H1 (cell line): ENCODE data around the gene C15orf39. TPM values are rescaled to one million over a fixed set of nuclear protein-coding genes. Genes with fewer than 3 reads are reported as not detected.

Source experiments
- CHD2 ChIP-seq: IDR thresholded peaks from 2 replicates; pipeline ENCODE4 v1.6.1; 2012; ENCODE audit warnings: low read length, improper control_type of control experiment
- KDM4A ChIP-seq: IDR thresholded peaks from one replicate; pipeline ENCODE4 v1.7.1; 2012; ENCODE audit warnings: low read depth, mild to moderate bottlenecking, moderate library complexity, low read length, inconsistent platforms; ENCODE audit not compliant: severe bottlenecking
- TAF7 ChIP-seq: optimal IDR thresholded peaks from 2 replicates; pipeline ENCODE3; 2011; ENCODE audit warnings: low read depth, mild to moderate bottlenecking, inconsistent platforms, low read length, moderate library complexity, borderline replicate concordance
- polyA plus RNA-seq, 7 experiments: library from polyadenylated mRNA; depleted of rRNA in 3 of 7; stranded (reverse) in 5 of 7; unstranded in 2 of 7; fragments of >200 nt in 5 of 7; fragments of 200-250 nt in 2 of 7; gene quantifications; 1 replicate in 5 of 7; 2 replicates in 1 of 7; 4 replicates in 1 of 7; pipeline versions ENCODE4 v1.2.1 to v1.2.3, GENCODE V29; 2011 to 2013; ENCODE audit warnings: missing spikeins in 2 of 7, mixed read lengths in 2 of 7
- total RNA-seq: library from RNA; stranded (reverse); fragmentation: NEBNext Ultra II Directional; extraction: Animal tissue kit (Norgen Biotek cat#: 25700); gene quantifications from 2 replicates; pipeline ENCODE4 v1.2.1, GENCODE V29; 2021

The C15orf39 gene
- total and polyA plus RNA-seq, 2 of the 8 experiments (the other 6 are each of a cell fraction or from before 2014, with no cell fraction given), result 13.8 to 38.5 TPM

GRCh38 chr15:75232252-75232813, 30.7 kb downstream of the C15orf39 start (continued):
- no peak for TF ChIP-seq CHD2
- TF ChIP-seq TAF7, result no peak
- TF ChIP-seq KDM4A, result no peak
